A549 (cell line): ENCODE data around the gene C3orf18. TPM values are rescaled to one million over a fixed set of nuclear protein-coding genes. Genes with fewer than 3 reads are reported as not detected.

Experiments
- ATAC-seq, 2 experiments: fragments of 200-7000 bp in 1 of 2; fragments of >200 bp in 1 of 2; cut with Nextera tagmentation in 1 of 2; cut with Tn5 transposase in 1 of 2; 3 replicates each; pipeline versions ENCODE4 v1.8.0 to v1.9.1; 2018 to 2020; ENCODE audit warnings: mild to moderate bottlenecking in 1 of 2, moderate library complexity in 1 of 2
- CTCF ChIA-PET: fragments of 300-600 bp; sonication (Branson Sonifier 250); formaldehyde crosslinking; extraction: SDS; loops from one replicate; lab custom pipeline; 2021; ENCODE audit warnings: antibody characterized with exemption, inconsistent platforms; lab: Yijun Ruan, JAX
- POLR2A ChIA-PET: fragments of 350-600 bp; formaldehyde crosslinking; extraction: SDS; loops from one replicate; lab custom pipeline; 2021; ENCODE audit warnings: antibody characterized with exemption, inconsistent platforms; lab: Yijun Ruan, JAX
- DNase-seq, 2 experiments: peaks; one replicate each; pipeline versions ENCODE4 v3.0.0 to v3.0.0-alpha.2; 2011 to 2016; ENCODE audit warnings: low read depth in 1 of 2, low spot score in 1 of 2
- FAIRE-seq: peaks from 2 replicates; lab custom pipeline; 2011; peaks lifted over from hg19 to GRCh38; lab: Jason Lieb, UNC
- H3K27ac ChIP-seq, 2 experiments: fragments of >200 bp; sonication (Bioruptor Twin); formaldehyde crosslinking; 3 replicates each; pipeline ENCODE4 v1.5.1; 2016 to 2017
- H3K4me1 ChIP-seq: fragments of >200 bp; sonication (Bioruptor Twin); formaldehyde crosslinking; 3 replicates; pipeline ENCODE4 v1.6.1; 2016
- H3K4me2 ChIP-seq: fragments of >200 bp; sonication (Bioruptor Twin); formaldehyde crosslinking; 3 replicates; pipeline ENCODE4 v1.6.1; 2016
- H3K4me3 ChIP-seq: fragments of >200 bp; sonication (Bioruptor Twin); formaldehyde crosslinking; 3 replicates; pipeline ENCODE4 v1.5.1; 2016
- H3K9me3 ChIP-seq: fragments of >200 bp; sonication (Bioruptor Twin); formaldehyde crosslinking; 3 replicates; pipeline ENCODE4 v1.6.1; 2016
- BHLHE40 ChIP-seq: IDR thresholded peaks from 2 replicates; pipeline ENCODE4 v1.6.1; 2012; ENCODE audit warnings: low read depth, low read length, inconsistent platforms
- CBX8 ChIP-seq: fragments of 200-600 bp; sonication (generic); IDR thresholded peaks from 2 replicates; pipeline ENCODE4 v1.6.1; 2016
- CEBPB ChIP-seq, 2 experiments: fragments of >200 bp in 1 of 2; sonication (Bioruptor Twin) in 1 of 2; formaldehyde crosslinking in 1 of 2; IDR thresholded peaks; 2 replicates each; pipeline ENCODE4 v1.6.1; 2012 to 2016
- CTCF ChIP-seq: fragments of >200 bp; sonication (Bioruptor Twin); formaldehyde crosslinking; IDR thresholded peaks from 3 replicates; pipeline ENCODE4 v1.5.1; 2016
- E2F6 ChIP-seq: IDR thresholded peaks from 2 replicates; pipeline ENCODE4 v1.6.1; 2012; ENCODE audit warnings: low read depth, borderline replicate concordance
- EP300 ChIP-seq, 2 experiments: fragments of >200 bp; sonication (Bioruptor Twin); formaldehyde crosslinking; IDR thresholded peaks; 2 replicates in 1 of 2; 3 replicates in 1 of 2; pipeline ENCODE4 v1.6.1; 2016 to 2017
- FOXS1 ChIP-seq: fragments of 250-450 bp; sonication (Bioruptor Pico); IDR thresholded peaks from 2 replicates; pipeline ENCODE4 v1.5.0; 2020; ENCODE audit warnings: mild to moderate bottlenecking, moderate library complexity
- HDAC2 ChIP-seq: fragments of 200-600 bp; sonication (generic); IDR thresholded peaks from 2 replicates; pipeline ENCODE4 v1.6.1; 2016
- HEYL ChIP-seq: fragments of 250-450 bp; sonication (Bioruptor Pico); IDR thresholded peaks from 2 replicates; pipeline ENCODE4 v1.8.0; 2021; ENCODE audit warnings: mild to moderate bottlenecking, moderate library complexity
- HOXB5 ChIP-seq: fragments of 250-450 bp; sonication (Bioruptor Pico); IDR thresholded peaks from 2 replicates; pipeline ENCODE4 v1.5.0; 2020; ENCODE audit warnings: mild to moderate bottlenecking, moderate library complexity
- MAX ChIP-seq: IDR thresholded peaks from 2 replicates; pipeline ENCODE4 v1.6.1; 2012
- MAZ ChIP-seq: fragments of 150-350 bp; IDR thresholded peaks from 2 replicates; pipeline ENCODE4 v1.6.1; 2014; ENCODE audit warnings: antibody characterized with exemption, low read depth, low read length, borderline replicate concordance
- NR3C1 ChIP-seq: fragments of >200 bp; sonication (Bioruptor Twin); formaldehyde crosslinking; IDR thresholded peaks from 3 replicates; pipeline ENCODE4 v1.6.1; 2017
- PHF8 ChIP-seq: fragments of 200-600 bp; sonication (generic); IDR thresholded peaks from 2 replicates; pipeline ENCODE4 v1.6.1; 2016; ENCODE audit warnings: low read depth, mild to moderate bottlenecking, antibody characterized with exemption, moderate library complexity, borderline replicate concordance
- POLR2A ChIP-seq: IDR thresholded peaks from 2 replicates; pipeline ENCODE4 v1.6.1; 2012; ENCODE audit warnings: mild to moderate bottlenecking, low read length
- RARB ChIP-seq: fragments of 250-450 bp; sonication (Bioruptor Pico); IDR thresholded peaks from 2 replicates; pipeline ENCODE4 v1.8.0; 2021; ENCODE audit warnings: mild to moderate bottlenecking, moderate library complexity
- REST ChIP-seq: fragments of 200-600 bp; sonication (generic); IDR thresholded peaks from 2 replicates; pipeline ENCODE4 v1.6.1; 2016; ENCODE audit warnings: antibody characterized with exemption, mild to moderate bottlenecking, moderate library complexity
- RFX5 ChIP-seq: fragments of 450-650 bp; IDR thresholded peaks from 2 replicates; pipeline ENCODE4 v1.7.1; 2014; ENCODE audit warnings: antibody characterized with exemption, mild to moderate bottlenecking, moderate library complexity
- RNF2 ChIP-seq: fragments of 200-600 bp; sonication (generic); IDR thresholded peaks from 2 replicates; pipeline ENCODE4 v1.6.1; 2016; ENCODE audit warnings: low read depth, mild to moderate bottlenecking, antibody characterized with exemption, moderate library complexity, borderline replicate concordance
- TP53 ChIP-seq: fragments of 250-450 bp; sonication (Bioruptor Pico); IDR thresholded peaks from 2 replicates; pipeline ENCODE4 v1.5.0; 2021; ENCODE audit warnings: mild to moderate bottlenecking, moderate library complexity
- USF2 ChIP-seq: fragments of 450-650 bp; IDR thresholded peaks from 2 replicates; pipeline ENCODE4 v1.6.1; 2014; ENCODE audit warnings: antibody characterized with exemption
- ZC3H11A ChIP-seq: fragments of 450-650 bp; IDR thresholded peaks from 2 replicates; pipeline ENCODE4 v1.6.1; 2014; ENCODE audit warnings: antibody characterized with exemption, mild to moderate bottlenecking
- WGBS: methylation state at CpG from one replicate; pipeline ENCODE4 v1.1.6; 2017; ENCODE audit errors: missing lambda C conversion rate; 5-methylcytosine and 5-hydroxymethylcytosine counted together
- polyA plus RNA-seq, 4 experiments: library from polyadenylated mRNA; depleted of rRNA in 3 of 4; stranded (reverse); fragments of >200 nt; fragmentation: RNase III in 1 of 4; extraction: RNeasy Plus Mini Kit Qiagen cat#74134 plus additional on column Dnase treatment in 1 of 4; gene quantifications; 2 replicates in 3 of 4; 3 replicates in 1 of 4; pipeline ENCODE4 v1.2.3, GENCODE V29; 2011 to 2017

Gene C3orf18
- polyA plus RNA-seq, 2 of the 4 experiments (the other 2 are of a cell fraction) = 3.4 to 5.4 TPM

GRCh38 chr3:50611464-50612233 is 44.1 kb upstream of the C3orf18 start, which contains the start of gene CISH:
Gene CISH (minus strand): TSS chr3:50611774. CDS start chr3:50611650, 124 bp downstream.
- WGBS = 0% methylated on average over 20 of the region's 75 CpGs
- POLR2A ChIA-PET = interaction anchor here (1.0 to 1.3 kb wide), 6 partner anchors 10 to 773 kb away, joined by 3 to 15 read pairs (median 4); partner anchors contain the start of genes HEMK1 and MANF
- Histone ChIP-seq H3K4me1 (peaks cover 9% of the 10 kb centered on the region), H3K4me3 (peak within 1 kb of the TSS; percentile 50), H3K9me3 (no peaks in the 10 kb centered on the region)
- DNase-seq (peak; percentile 78 to 83), FAIRE-seq (no peak)
- TF ChIP-seq MAX = peak; percentile 93
- peak; percentile 15; the same call in 1 of the 3 replicates for TF ChIP-seq CTCF
- peak; percentile 43; the same call in 1 of the 2 replicates for TF ChIP-seq POLR2A
- peak; percentile 55; the same call in 1 of the 2 replicates for TF ChIP-seq HDAC2
- peak; percentile 97 for TF ChIP-seq E2F6
- TF ChIP-seq CBX8 = no peak
- peak; percentile 19; the same call in 1 of the 2 replicates for TF ChIP-seq PHF8
- TF ChIP-seq RFX5 = no peak
- 0 out of 2 replicates have a peak, but pooled peaks have one; percentile 22 for TF ChIP-seq RNF2
- no peak for TF ChIP-seq CEBPB (IDR thresholded peaks at IDR 0.05)
- TF ChIP-seq, all 56 proteins: peak for 7
- CTCF ChIA-PET = interaction anchor here (0.7 to 18.5 kb wide), 5 partner anchors 10 to 775 kb away, joined by 3 to 375 read pairs (median 106); partner anchors contain the start of genes C3orf18, HEMK1 and MANF
- Histone ChIP-seq H3K27ac (peak within 1 kb of the TSS; percentile 72 to 89), H3K4me2 (peak within 1 kb of the TSS; percentile 97)
- peak; percentile 65 to 87 for ATAC-seq

- no peak for TF ChIP-seq CBX8
- no peak for TF ChIP-seq RARB (CRISPR knock-in tag)
- TF ChIP-seq USF2 = no peak
- no peak for TF ChIP-seq POLR2A
- no peak for TF ChIP-seq FOXS1 (CRISPR knock-in tag)
- no peak for TF ChIP-seq HEYL
- TF ChIP-seq RFX5 = no peak
- TF ChIP-seq BHLHE40 = no peak
- no peak for TF ChIP-seq MAZ
- TF ChIP-seq HOXB5 (CRISPR knock-in tag) = no peak
- TF ChIP-seq ZC3H11A = no peak
- TF ChIP-seq EP300 (IDR thresholded peaks at IDR 0.05) = no peak
- no peak for TF ChIP-seq REST
- no peak for TF ChIP-seq NR3C1
- TF ChIP-seq TP53 (CRISPR knock-in tag) = no peak
- DNase-seq = no peak
- ChIA-PET POLR2A (interaction anchor here (1.2 to 1.3 kb wide), 4 partner anchors 40 to 774 kb away, joined by 3 to 15 read pairs (median 5); partner anchors contain the start of genes HEMK1 and MANF), CTCF (interaction anchor here (1.3 to 18.5 kb wide), 4 partner anchors 10 to 775 kb away, joined by 3 to 375 read pairs (median 106); partner anchors contain the start of genes C3orf18, HEMK1 and MANF)
- peak overlapping the region; percentile 72 to 89 for H3K27ac ChIP-seq
- H3K9me3 ChIP-seq = no peaks in the 10 kb centered on the region
- H3K4me2 ChIP-seq = peak overlapping the region; percentile 97
- FAIRE-seq = no peak
- no peak for ATAC-seq
- WGBS = 53% methylated on average over 6 of the region's 10 CpGs
- peaks cover 15% of the 10 kb centered on the region for H3K4me1 ChIP-seq
- H3K4me3 ChIP-seq = peak overlapping the region; percentile 50
Observed at GRCh38 chr3:50610992-50611463, 43.5 kb upstream of the C3orf18 start.
